NOMO-1 (cell line): Measurements from ENCODE around the gene NUDT1.
"Not testable (repeated sequence)": the region's sequence is repeated elsewhere in the genome, so short reads cannot be mapped to it uniquely, and the experiment has no call there.

Source experiments
- DNase-seq, 2 experiments: peaks; one replicate each; lab custom pipeline; 2025; ENCODE audit not compliant: unreplicated experiment in 2 of 2; lab: John Stamatoyannopoulos, UW

Gene NUDT1

GRCh38 chr7:2264158-2264557 lies 22.1 kb downstream of the NUDT1 start:
- no peak for DNase-seq

- no peak for DNase-seq
These were observed 24.9 kb downstream of the NUDT1 start for GRCh38 chr7:2266911-2267310.

- not testable (repeated sequence) for DNase-seq
These were observed 27.3 kb downstream of the NUDT1 start for GRCh38 chr7:2269089-2269990.

GRCh38 chr7:2269991-2270460 lies 28.0 kb downstream of the NUDT1 start:
- DNase-seq: no peak

- DNase-seq: no peak
These were observed 28.5 kb downstream of the NUDT1 start for GRCh38 chr7:2270495-2270894.

- DNase-seq: no peak
These were observed 29.4 kb downstream of the NUDT1 start for GRCh38 chr7:2271273-2272026.

- no peak for DNase-seq
These were observed 30.0 kb downstream of the NUDT1 start for GRCh38 chr7:2272031-2272430.

GRCh38 chr7:2273866-2274265 lies 31.8 kb downstream of the NUDT1 start:
- no peak for DNase-seq

GRCh38 chr7:2274666-2275065 lies 32.6 kb downstream of the NUDT1 start:
- DNase-seq: no peak

- no peak for DNase-seq
These were observed 33.1 kb downstream of the NUDT1 start for GRCh38 chr7:2275101-2275500.

- no peak for DNase-seq
These were observed 34.1 kb downstream of the NUDT1 start for GRCh38 chr7:2276107-2276506.

GRCh38 chr7:2278026-2278425 lies 36.0 kb downstream of the NUDT1 start:
- no peak for DNase-seq

GRCh38 chr7:2279896-2280295 lies 37.9 kb downstream of the NUDT1 start:
- no peak for DNase-seq

- no peak for DNase-seq
These were observed 38.4 kb downstream of the NUDT1 start for GRCh38 chr7:2280424-2280823.

- DNase-seq: no peak
These were observed 39.5 kb downstream of the NUDT1 start for GRCh38 chr7:2281541-2281940.

GRCh38 chr7:2282185-2282751 lies 40.2 kb downstream of the NUDT1 start:
- no peak for DNase-seq

- no peak for DNase-seq
These were observed 41.0 kb downstream of the NUDT1 start for GRCh38 chr7:2283074-2283473.

- no peak for DNase-seq
These were observed 45.7 kb downstream of the NUDT1 start for GRCh38 chr7:2287745-2288144.

- no peak for DNase-seq
These were observed 46.5 kb downstream of the NUDT1 start for GRCh38 chr7:2288503-2288902.

- DNase-seq: no peak
These were observed 47.1 kb downstream of the NUDT1 start for GRCh38 chr7:2289111-2289586.

- no peak for DNase-seq
These were observed 47.6 kb downstream of the NUDT1 start for GRCh38 chr7:2289621-2290020.
